GM13976 (cell line): ENCODE results near the gene SNRPA1.

Experiments
- DNase-seq: peaks from one replicate; pipeline ENCODE4 v3.0.0; 2012; ENCODE audit warnings: low spot score
- in situ Hi-C: fragments of 300-500 bp; cut with MboI; formaldehyde crosslinking; loops from one replicate; pipeline ENCODE4 v1.12.0; 2022; ENCODE audit warnings: low sequenced_read_pairs, mixed read lengths, inconsistent platforms; ENCODE audit not compliant: unreplicated experiment
- TF ChIP-seq, protein P1 (sequence below): IDR thresholded peaks from 2 replicates; pipeline ENCODE4 v1.5.1; 2012; ENCODE audit warnings: borderline replicate concordance, mild to moderate bottlenecking; ENCODE audit not compliant: insufficient read depth; ENCODE audit errors: extremely low read depth, missing control alignments, control extremely low read depth

Gene SNRPA1

DNA sequence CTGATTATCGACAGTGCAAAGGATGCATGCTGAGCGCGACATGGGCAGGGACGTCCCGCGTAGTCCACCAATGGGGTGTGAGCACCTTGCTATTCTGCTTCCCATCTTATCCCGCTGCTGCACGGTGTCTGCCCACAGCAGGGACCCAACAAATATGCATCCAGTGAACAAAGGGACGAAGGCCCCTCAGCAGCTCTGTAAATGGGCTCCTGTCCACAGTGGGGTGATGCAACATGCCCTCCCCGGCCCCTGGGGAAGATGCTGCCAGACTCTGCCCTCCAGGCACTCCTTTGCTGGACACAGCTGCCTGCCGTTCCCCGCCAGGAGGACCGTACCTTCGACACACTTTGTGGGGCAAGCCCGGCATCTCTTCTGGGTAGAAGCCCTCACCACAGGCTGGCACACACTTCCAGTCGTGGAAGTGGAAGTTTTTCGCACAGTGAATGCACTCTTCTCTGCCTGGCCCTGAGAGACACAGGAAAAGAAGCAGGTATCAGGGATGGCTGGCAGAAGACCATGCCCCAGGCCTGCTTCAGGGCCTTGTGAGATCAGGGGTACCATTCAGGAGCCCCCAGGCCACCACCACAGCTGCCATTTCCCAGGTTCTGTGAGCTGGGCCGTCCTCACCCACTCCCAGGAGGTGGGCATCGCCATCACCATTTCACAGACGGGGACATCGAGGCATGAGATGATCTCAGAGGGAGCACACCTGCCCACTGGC, 18.2 kb upstream of the SNRPA1 start:
- TF ChIP-seq, protein P1, sequence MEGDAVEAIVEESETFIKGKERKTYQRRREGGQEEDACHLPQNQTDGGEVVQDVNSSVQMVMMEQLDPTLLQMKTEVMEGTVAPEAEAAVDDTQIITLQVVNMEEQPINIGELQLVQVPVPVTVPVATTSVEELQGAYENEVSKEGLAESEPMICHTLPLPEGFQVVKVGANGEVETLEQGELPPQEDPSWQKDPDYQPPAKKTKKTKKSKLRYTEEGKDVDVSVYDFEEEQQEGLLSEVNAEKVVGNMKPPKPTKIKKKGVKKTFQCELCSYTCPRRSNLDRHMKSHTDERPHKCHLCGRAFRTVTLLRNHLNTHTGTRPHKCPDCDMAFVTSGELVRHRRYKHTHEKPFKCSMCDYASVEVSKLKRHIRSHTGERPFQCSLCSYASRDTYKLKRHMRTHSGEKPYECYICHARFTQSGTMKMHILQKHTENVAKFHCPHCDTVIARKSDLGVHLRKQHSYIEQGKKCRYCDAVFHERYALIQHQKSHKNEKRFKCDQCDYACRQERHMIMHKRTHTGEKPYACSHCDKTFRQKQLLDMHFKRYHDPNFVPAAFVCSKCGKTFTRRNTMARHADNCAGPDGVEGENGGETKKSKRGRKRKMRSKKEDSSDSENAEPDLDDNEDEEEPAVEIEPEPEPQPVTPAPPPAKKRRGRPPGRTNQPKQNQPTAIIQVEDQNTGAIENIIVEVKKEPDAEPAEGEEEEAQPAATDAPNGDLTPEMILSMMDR: no peak
- in situ Hi-C loops: no loop called here
- DNase-seq: no peak

DNA sequence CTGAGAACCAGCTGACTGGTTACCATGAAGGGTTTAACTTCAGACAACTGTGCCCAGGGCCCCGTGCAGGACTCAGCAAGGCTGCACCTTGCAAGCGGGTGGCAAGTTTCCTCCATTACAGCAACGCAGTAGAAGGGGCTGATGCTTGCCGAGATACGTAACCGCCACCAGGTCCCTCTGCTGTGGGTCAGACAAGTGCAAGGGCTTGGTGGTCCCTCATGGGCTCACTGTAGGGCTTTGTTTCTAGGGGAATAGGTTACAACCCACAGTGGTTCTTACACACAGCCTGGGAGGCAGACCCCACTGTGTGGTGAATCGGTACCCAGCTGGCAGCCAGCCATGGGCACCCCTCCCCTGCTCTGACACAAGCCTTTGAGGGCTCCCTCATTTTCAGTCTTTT, 15.5 kb upstream of the SNRPA1 start:
- TF ChIP-seq, protein P1: no peak
- no peak for DNase-seq
- in situ Hi-C loops: no loop called here

DNA sequence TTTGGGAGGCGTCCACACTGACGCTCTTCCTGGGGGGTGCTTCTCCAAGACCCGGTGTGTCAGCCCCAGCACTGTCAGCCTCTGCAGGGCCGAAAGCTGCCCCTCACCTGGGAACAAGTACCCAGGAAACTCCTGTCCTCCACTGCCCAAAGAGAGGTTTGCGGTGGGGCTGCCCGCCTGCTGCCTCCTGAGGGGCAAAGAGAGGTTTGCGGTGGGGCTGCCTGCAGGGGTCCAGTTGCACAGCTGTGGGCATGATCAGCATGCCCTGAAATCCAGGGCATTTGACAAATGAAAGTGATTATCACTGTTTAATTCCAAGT, 15.1 kb upstream of the SNRPA1 start:
- in situ Hi-C loops: no loop called here
- no peak for DNase-seq
- TF ChIP-seq, protein P1: no peak

DNA sequence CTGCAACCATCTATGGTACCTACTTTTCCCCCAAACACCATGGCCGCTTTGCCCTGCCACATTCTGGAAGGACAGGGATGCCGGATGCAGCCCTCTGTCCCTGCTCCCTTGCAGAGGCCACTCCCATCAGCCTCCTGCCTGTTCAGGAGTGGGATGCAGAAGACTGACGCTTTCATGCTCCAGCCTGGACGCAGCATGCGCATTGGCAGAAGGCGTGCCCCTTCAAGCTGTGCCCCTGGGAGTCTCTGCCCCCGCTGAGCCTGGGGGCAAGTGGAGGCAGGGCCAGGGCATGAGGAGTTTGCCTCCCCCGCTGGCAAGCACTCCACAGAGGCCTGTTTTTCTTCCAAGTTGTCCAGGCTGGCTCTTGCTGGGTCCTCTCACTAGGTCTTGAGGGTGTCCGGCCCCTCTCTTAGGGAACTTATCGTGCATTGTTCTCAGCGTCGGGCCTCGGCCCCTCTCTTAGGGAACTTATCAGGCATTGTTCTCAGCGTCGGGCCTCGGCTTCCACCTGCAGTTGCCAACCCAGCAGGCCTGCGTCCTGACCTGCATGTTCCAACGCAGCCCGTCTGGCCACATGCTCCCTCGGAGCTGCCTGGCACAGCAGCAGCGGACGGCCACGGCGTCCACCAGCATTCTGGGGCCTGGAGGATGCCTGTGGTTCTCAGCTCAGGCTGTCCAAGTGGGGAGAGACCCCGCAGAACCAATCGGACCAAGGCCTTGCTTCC, 14.6 kb upstream of the SNRPA1 start:
- TF ChIP-seq, protein P1: no peak
- in situ Hi-C loops: no loop called here
- no peak for DNase-seq

GRCh38 chr15:101308604-101309435, 13.8 kb upstream of the SNRPA1 start:
- in situ Hi-C loops: no loop called here

GRCh38 chr15:101307897-101308603, 13.0 kb upstream of the SNRPA1 start:
- in situ Hi-C loops: no loop called here
- DNase-seq: no peak
- TF ChIP-seq, protein P1: no peak

More at GRCh38 chr15:101308604-101309435, 13.8 kb upstream of the SNRPA1 start:
- no peak for DNase-seq
- TF ChIP-seq, protein P1: no peak
